Measurements from ENCODE around the gene UBALD2.
"Not testable (repeated sequence)": the region's sequence is repeated elsewhere in the genome, so short reads cannot be mapped to it uniquely, and the experiment has no call there.

DNA sequence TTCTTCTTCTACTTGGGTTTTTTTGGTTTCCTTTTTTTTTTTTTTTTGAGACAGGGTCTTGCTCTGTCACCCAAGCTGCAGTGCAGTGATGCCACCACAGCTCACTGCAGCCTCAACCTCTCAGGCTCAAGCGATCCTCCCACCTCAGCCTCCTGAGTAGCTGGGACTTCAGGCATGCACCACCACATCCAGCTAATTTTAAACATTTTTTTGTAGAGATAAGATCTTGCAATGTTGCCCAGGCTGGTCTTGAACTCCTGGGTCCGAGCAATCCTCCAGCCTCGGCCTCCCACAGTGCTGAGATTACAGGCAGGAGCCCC is 39.9 kb downstream of the UBALD2 start:
- TF ChIP-seq POLR2A (IDR thresholded peaks at IDR 0.05; ENCODE audit: low read length); GATA1 (IDR thresholded peaks at IDR 0.05; ENCODE audit: low read depth, low read length): not testable (repeated sequence)
